GM12878 (cell line): ENCODE results near the gene ZNF662. TPM values are rescaled to one million over a fixed set of nuclear protein-coding genes. Genes with fewer than 3 reads are reported as not detected.
A peak's percentile ranks its signal among the peaks of the same experiment; 100 is the strongest.

ENCODE experiments used
- ATAC-seq: fragments of 200-7000 bp; cut with Tn5 transposase; 3 replicates; pipeline ENCODE4 v1.9.1; 2020; ENCODE audit warnings: mild to moderate bottlenecking, moderate library complexity
- BruUV-seq: library from RNA; stranded (reverse); fragments of 400-500 nt; replicated peaks from 2 replicates; lab custom pipeline; 2021; lab: Mats Ljungman, UMichigan
- CTCF ChIA-PET: fragments of 300-600 bp; sonication (Branson Sonifier 250); formaldehyde crosslinking; extraction: SDS; loops from one replicate; lab custom pipeline; 2021; ENCODE audit warnings: inconsistent platforms; lab: Yijun Ruan, JAX
- POLR2A ChIA-PET: fragments of 350-600 bp; formaldehyde crosslinking; extraction: SDS; loops from one replicate; lab custom pipeline; 2021; ENCODE audit warnings: inconsistent platforms; lab: Charles Lee
- RAD21 ChIA-PET: fragments of 300-600 bp; sonication (Branson Sonifier 250); formaldehyde crosslinking; loops from one replicate; lab custom pipeline; 2023; ENCODE audit warnings: antibody characterized with exemption; ENCODE audit not compliant: unreplicated experiment; lab: Charles Lee
- SMC1A ChIA-PET: fragments of 300-600 bp; sonication (Branson Sonifier 250); formaldehyde crosslinking; loops from one replicate; lab custom pipeline; 2023; ENCODE audit not compliant: unreplicated experiment, uncharacterized antibody; lab: Charles Lee
- DNase-seq: peaks from one replicate; pipeline ENCODE4 v3.0.0-alpha.2; 2011; ENCODE audit warnings: low read depth, low spot score
- FAIRE-seq: peaks from 3 replicates; lab custom pipeline; 2011; peaks lifted over from hg19 to GRCh38; lab: Jason Lieb, UNC
- H2AFZ ChIP-seq: 2 replicates; pipeline ENCODE4 v1.6.0; 2011; ENCODE audit warnings: low read depth, low read length, control low read depth; ENCODE audit not compliant: control insufficient read depth
- H3K27ac ChIP-seq: 2 replicates; pipeline ENCODE4 v1.5.1; 2011; ENCODE audit warnings: control low read depth; ENCODE audit not compliant: control insufficient read depth, insufficient read depth
- H3K27me3 ChIP-seq, 2 experiments: replicated peaks in 1 of 2; 2 replicates each; pipeline versions ENCODE4 v1.6.0 to v1.6.1; 2011; ENCODE audit warnings: low read length in 1 of 2; ENCODE audit not compliant: control insufficient read depth in 2 of 2, insufficient read depth in 2 of 2
- H3K36me3 ChIP-seq, 2 experiments: 2 replicates each; pipeline ENCODE4 v1.5.1; 2011; ENCODE audit warnings: low read length in 1 of 2; ENCODE audit not compliant: control insufficient read depth in 2 of 2, insufficient read depth in 2 of 2
- H3K4me1 ChIP-seq: 2 replicates; pipeline ENCODE4 v1.6.1; 2011; ENCODE audit warnings: mild to moderate bottlenecking, low read length, moderate library complexity, mixed read lengths; ENCODE audit not compliant: control insufficient read depth, insufficient read depth
- H3K4me2 ChIP-seq: 2 replicates; pipeline ENCODE4 v1.6.0; 2011; ENCODE audit warnings: control low read depth; ENCODE audit not compliant: control insufficient read depth, insufficient read depth
- H3K4me3 ChIP-seq: fragments of 200-600 bp; sonication (generic); 2 replicates; pipeline ENCODE4 v1.5.1; 2016
- H3K79me2 ChIP-seq: 2 replicates; pipeline ENCODE4 v1.6.0; 2011; ENCODE audit warnings: low read length; ENCODE audit not compliant: control insufficient read depth, insufficient read depth
- H3K9ac ChIP-seq: 2 replicates; pipeline ENCODE4 v1.8.0; 2011; ENCODE audit warnings: low read length, control low read depth, mixed read lengths; ENCODE audit not compliant: control insufficient read depth, insufficient read depth
- H3K9me3 ChIP-seq: replicated peaks from 3 replicates; pipeline ENCODE4 v1.5.1; 2011; ENCODE audit warnings: mild to moderate bottlenecking, low read length; ENCODE audit not compliant: control insufficient read depth, insufficient read depth
- H4K20me1 ChIP-seq: 2 replicates; pipeline ENCODE4 v1.6.0; 2011; ENCODE audit not compliant: control insufficient read depth, insufficient read depth
- CBX5 ChIP-seq: sonication (generic); IDR thresholded peaks from 2 replicates; pipeline ENCODE4 v1.6.1; 2016; ENCODE audit warnings: low read depth, moderate library complexity, mild to moderate bottlenecking, inconsistent platforms
- HDAC6 ChIP-seq: fragments of 200-600 bp; sonication (generic); IDR thresholded peaks from one replicate; pipeline ENCODE4 v1.8.0; 2017; ENCODE audit warnings: antibody characterized with exemption; ENCODE audit not compliant: unreplicated experiment
- MLLT1 ChIP-seq: fragments of 450-650 bp; IDR thresholded peaks from 2 replicates; pipeline ENCODE4 v1.6.1; 2016; ENCODE audit warnings: mild to moderate bottlenecking
- MYC ChIP-seq: IDR thresholded peaks from 2 replicates; pipeline ENCODE4 v1.6.1; 2011; ENCODE audit warnings: mild to moderate bottlenecking, low read length, moderate library complexity, inconsistent platforms; ENCODE audit not compliant: insufficient read depth, insufficient replicate concordance, insufficient read length, severe bottlenecking
- STAT1 ChIP-seq: fragments of 450-650 bp; conservative IDR thresholded peaks from 2 replicates; pipeline ENCODE4 v1.6.1; 2014; ENCODE audit warnings: antibody characterized with exemption, mild to moderate bottlenecking
- WGBS: methylation state at CpG from one replicate; pipeline ENCODE4 v1.1.6; 2016; ENCODE audit warnings: low lambda C conversion rate; ENCODE audit not compliant: insufficient replicate concordance, insufficient coverage; ENCODE audit errors: missing lambda C conversion rate; 5-methylcytosine and 5-hydroxymethylcytosine counted together
- in situ Hi-C: fragments of 300-500 bp; cut with MboI; formaldehyde crosslinking; loops from 9 replicates; pipeline ENCODE4 v1.14.3; 2018; ENCODE audit warnings: mixed read lengths
- intact Hi-C: fragments of 100-400 bp; cut with micrococcal nuclease; formaldehyde crosslinking; loops from one replicate; pipeline ENCODE4 v1.14.2; 2022; ENCODE audit not compliant: unreplicated experiment
- polyA plus RNA-seq, 11 experiments: library from polyadenylated mRNA; depleted of rRNA in 4 of 11; unstranded in 6 of 11; stranded (reverse) in 5 of 11; fragments of >200 nt; fragmentation: Nextera tagmentation in 4 of 11; fragmentation: Illumina TruSeq in 1 of 11; extraction: Ambion mirVana in 4 of 11; extraction: Trizol in 1 of 11; gene quantifications; 1 replicate in 1 of 11; 2 replicates in 10 of 11; pipeline versions ENCODE4 v1.2.1 to v1.2.3, GENCODE V29; 2011 to 2016; ENCODE audit warnings: inconsistent platforms in 2 of 11, missing spikeins in 2 of 11, low read depth in 1 of 11
- total RNA-seq, 4 experiments: library from RNA; depleted of rRNA in 3 of 4; stranded (reverse); fragments of >200 nt in 3 of 4; fragmentation: Illumina TruSeq in 1 of 4; extraction: Trizol in 1 of 4; gene quantifications; 2 replicates each; pipeline versions ENCODE4 v1.2.1 to v1.2.3, GENCODE V29; 2013 to 2021

ZNF662 gene
- total and polyA plus RNA-seq, 10 of the 15 experiments (the other 5 are each of a cell fraction or from before 2014, with no cell fraction given), result not detected

- ChIA-PET SMC1A (no interaction called here), CTCF (no interaction called here)
- intact Hi-C loops (no loop called here), in situ Hi-C loops (no loop called here)
- H3K9ac ChIP-seq, result no peak overlapping the region
- H3K27me3 ChIP-seq, result no peaks in the 10 kb centered on the region
- peaks cover 4% of the 10 kb centered on the region; the same call in 2 of the 3 replicates for H3K9me3 ChIP-seq
- no peak overlapping the region for H3K4me3 ChIP-seq
- H3K27ac ChIP-seq, result no peak overlapping the region
- no peaks in the 10 kb centered on the region for H3K4me1 ChIP-seq
- H4K20me1 ChIP-seq, result no peaks in the 10 kb centered on the region
- 47% methylated on average over 8 of the region's 8 CpGs for WGBS
- no peak for ATAC-seq
- no peak overlapping the region for H2AFZ ChIP-seq
- no peak for TF ChIP-seq STAT1
- no peak for TF ChIP-seq HDAC6
- TF ChIP-seq MLLT1, result no peak
- TF ChIP-seq MYC, result no peak
- 0 out of 2 replicates have a peak, but pooled peaks have one; percentile 47 for TF ChIP-seq CBX5
- TF ChIP-seq, all 136 proteins: peak for 1
- ChIA-PET POLR2A (no interaction called here), RAD21 (no interaction called here)
- Histone ChIP-seq H3K4me2 (no peak overlapping the region), H3K36me3 (no peaks in the 10 kb centered on the region), H3K79me2 (no peaks in the 10 kb centered on the region)
- FAIRE-seq (no peak), DNase-seq (no peak)
- no TSS peak for BruUV-seq
Measured at GRCh38 chr3:42914771-42915515, 9.0 kb downstream of the ZNF662 start.
